ENCODE measurements around the gene TRIP13.

- TF ChIP-seq, protein P1, sequence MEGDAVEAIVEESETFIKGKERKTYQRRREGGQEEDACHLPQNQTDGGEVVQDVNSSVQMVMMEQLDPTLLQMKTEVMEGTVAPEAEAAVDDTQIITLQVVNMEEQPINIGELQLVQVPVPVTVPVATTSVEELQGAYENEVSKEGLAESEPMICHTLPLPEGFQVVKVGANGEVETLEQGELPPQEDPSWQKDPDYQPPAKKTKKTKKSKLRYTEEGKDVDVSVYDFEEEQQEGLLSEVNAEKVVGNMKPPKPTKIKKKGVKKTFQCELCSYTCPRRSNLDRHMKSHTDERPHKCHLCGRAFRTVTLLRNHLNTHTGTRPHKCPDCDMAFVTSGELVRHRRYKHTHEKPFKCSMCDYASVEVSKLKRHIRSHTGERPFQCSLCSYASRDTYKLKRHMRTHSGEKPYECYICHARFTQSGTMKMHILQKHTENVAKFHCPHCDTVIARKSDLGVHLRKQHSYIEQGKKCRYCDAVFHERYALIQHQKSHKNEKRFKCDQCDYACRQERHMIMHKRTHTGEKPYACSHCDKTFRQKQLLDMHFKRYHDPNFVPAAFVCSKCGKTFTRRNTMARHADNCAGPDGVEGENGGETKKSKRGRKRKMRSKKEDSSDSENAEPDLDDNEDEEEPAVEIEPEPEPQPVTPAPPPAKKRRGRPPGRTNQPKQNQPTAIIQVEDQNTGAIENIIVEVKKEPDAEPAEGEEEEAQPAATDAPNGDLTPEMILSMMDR (IDR thresholded peaks at IDR 0.05) = no peak
- TF ChIP-seq POLR2AphosphoS5 (IDR thresholded peaks at IDR 0.05) (no peak), POLR2A (IDR thresholded peaks at IDR 0.05) (no peak)
These were observed 38.5 kb upstream of the TRIP13 start for GRCh38 chr5:854217-854616.
